Measurements from ENCODE around the gene B3GLCT.

B3GLCT gene

GRCh38 chr13:31221057-31221456 is 21.3 kb downstream of the B3GLCT start:
- no peak for DNase-seq (ENCODE audit: low read depth in 3 of 3, low spot score in 1 of 3)

- no peak for DNase-seq (ENCODE audit: low read depth in 3 of 3, low spot score in 1 of 3)
These were observed 23.4 kb downstream of the B3GLCT start for GRCh38 chr13:31223215-31223614.

GRCh38 chr13:31223640-31224039 is 23.9 kb downstream of the B3GLCT start:
- DNase-seq (ENCODE audit: low read depth in 3 of 3, low spot score in 1 of 3), result no peak

GRCh38 chr13:31224174-31224669 is 24.4 kb downstream of the B3GLCT start:
- no peak for DNase-seq (ENCODE audit: low read depth in 3 of 3, low spot score in 1 of 3)

GRCh38 chr13:31224963-31225559 is 25.3 kb downstream of the B3GLCT start:
- no peak for DNase-seq (ENCODE audit: low read depth in 3 of 3, low spot score in 1 of 3)

GRCh38 chr13:31225998-31226675 is 26.4 kb downstream of the B3GLCT start:
- no peak for DNase-seq (ENCODE audit: low read depth in 3 of 3, low spot score in 1 of 3)

- DNase-seq (ENCODE audit: low read depth in 3 of 3, low spot score in 1 of 3), result no peak
These were observed 27.3 kb downstream of the B3GLCT start for GRCh38 chr13:31227063-31227462.

- no peak for DNase-seq (ENCODE audit: low read depth in 3 of 3, low spot score in 1 of 3)
These were observed 28.1 kb downstream of the B3GLCT start for GRCh38 chr13:31227870-31228269.

GRCh38 chr13:31234729-31235128 is 35.0 kb downstream of the B3GLCT start:
- DNase-seq (ENCODE audit: low read depth in 3 of 3, low spot score in 1 of 3), result no peak

GRCh38 chr13:31236211-31236786 is 36.5 kb downstream of the B3GLCT start:
- no peak for DNase-seq (ENCODE audit: low read depth in 3 of 3, low spot score in 1 of 3)

- no peak for DNase-seq (ENCODE audit: low read depth in 3 of 3, low spot score in 1 of 3)
These were observed 41.1 kb downstream of the B3GLCT start for GRCh38 chr13:31240921-31241320.

GRCh38 chr13:31242367-31242766 is 42.6 kb downstream of the B3GLCT start:
- DNase-seq (ENCODE audit: low read depth in 3 of 3, low spot score in 1 of 3), result no peak

GRCh38 chr13:31242916-31243315 is 43.1 kb downstream of the B3GLCT start:
- no peak for DNase-seq (ENCODE audit: low read depth in 3 of 3, low spot score in 1 of 3)

GRCh38 chr13:31245598-31246373 is 46.0 kb downstream of the B3GLCT start:
- no peak for DNase-seq (ENCODE audit: low read depth in 3 of 3, low spot score in 1 of 3)

GRCh38 chr13:31246918-31247317 is 47.1 kb downstream of the B3GLCT start:
- no peak for DNase-seq (ENCODE audit: low read depth in 3 of 3, low spot score in 1 of 3)

- no peak for DNase-seq (ENCODE audit: low read depth in 3 of 3, low spot score in 1 of 3)
These were observed 48.6 kb downstream of the B3GLCT start for GRCh38 chr13:31248361-31248760.

- DNase-seq (ENCODE audit: low read depth in 3 of 3, low spot score in 1 of 3), result no peak
These were observed 49.3 kb downstream of the B3GLCT start for GRCh38 chr13:31248965-31249539.

GRCh38 chr13:31250435-31250834 is 50.7 kb downstream of the B3GLCT start:
- no peak for DNase-seq (ENCODE audit: low read depth in 3 of 3, low spot score in 1 of 3)

- DNase-seq (ENCODE audit: low read depth in 3 of 3, low spot score in 1 of 3), result no peak
These were observed 61.5 kb downstream of the B3GLCT start for GRCh38 chr13:31261241-31261640.

- DNase-seq (ENCODE audit: low read depth in 3 of 3, low spot score in 1 of 3), result no peak
These were observed 63.6 kb downstream of the B3GLCT start for GRCh38 chr13:31263346-31263745.

- DNase-seq (ENCODE audit: low read depth in 3 of 3, low spot score in 1 of 3), result no peak
These were observed 64.4 kb downstream of the B3GLCT start for GRCh38 chr13:31264151-31264550.
